Erythroblast (primary cell): ENCODE data around the gene DNM2.

Experiments used
- GATA1 ChIP-seq: IDR thresholded peaks from 2 replicates; pipeline ENCODE4 v1.6.1; 2011; ENCODE audit warnings: low read depth, mild to moderate bottlenecking, control low read depth, low read length, moderate library complexity
- POLR2A ChIP-seq: IDR thresholded peaks from 2 replicates; pipeline ENCODE4 v1.6.1; 2011; ENCODE audit warnings: mild to moderate bottlenecking, low read length

DNA sequence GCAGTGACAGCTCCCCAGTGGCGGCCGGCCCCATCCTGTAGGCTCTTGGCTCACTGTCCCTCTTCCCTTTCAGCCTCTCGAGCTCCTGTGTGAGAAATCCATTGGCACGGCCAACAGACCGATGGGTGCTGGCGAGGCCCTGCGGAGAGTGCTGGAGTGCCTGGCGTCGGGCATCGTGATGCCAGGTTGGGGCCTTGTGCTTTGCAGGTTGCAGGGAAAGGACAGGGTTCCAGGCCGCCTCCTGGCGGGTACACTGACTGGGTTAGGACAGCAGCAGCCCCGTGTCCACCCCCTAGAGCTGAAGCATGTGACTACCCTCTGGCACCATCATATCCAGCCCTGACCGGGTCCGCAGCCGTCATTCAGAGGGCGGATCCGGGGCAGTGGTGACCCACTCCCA is 38.1 kb upstream of the DNM2 start:
- TF ChIP-seq POLR2A (no peak), GATA1 (no peak)
